NCI-H1092 (cell line): ENCODE measurements around the gene EFNA2.
"Not testable (repeated sequence)": the region's sequence is repeated elsewhere in the genome, so short reads cannot be mapped to it uniquely, and the experiment has no call there.

ENCODE experiments used
- DNase-seq: peaks from one replicate; lab custom pipeline; 2025; lab: John Stamatoyannopoulos, UW

Gene EFNA2

DNA sequence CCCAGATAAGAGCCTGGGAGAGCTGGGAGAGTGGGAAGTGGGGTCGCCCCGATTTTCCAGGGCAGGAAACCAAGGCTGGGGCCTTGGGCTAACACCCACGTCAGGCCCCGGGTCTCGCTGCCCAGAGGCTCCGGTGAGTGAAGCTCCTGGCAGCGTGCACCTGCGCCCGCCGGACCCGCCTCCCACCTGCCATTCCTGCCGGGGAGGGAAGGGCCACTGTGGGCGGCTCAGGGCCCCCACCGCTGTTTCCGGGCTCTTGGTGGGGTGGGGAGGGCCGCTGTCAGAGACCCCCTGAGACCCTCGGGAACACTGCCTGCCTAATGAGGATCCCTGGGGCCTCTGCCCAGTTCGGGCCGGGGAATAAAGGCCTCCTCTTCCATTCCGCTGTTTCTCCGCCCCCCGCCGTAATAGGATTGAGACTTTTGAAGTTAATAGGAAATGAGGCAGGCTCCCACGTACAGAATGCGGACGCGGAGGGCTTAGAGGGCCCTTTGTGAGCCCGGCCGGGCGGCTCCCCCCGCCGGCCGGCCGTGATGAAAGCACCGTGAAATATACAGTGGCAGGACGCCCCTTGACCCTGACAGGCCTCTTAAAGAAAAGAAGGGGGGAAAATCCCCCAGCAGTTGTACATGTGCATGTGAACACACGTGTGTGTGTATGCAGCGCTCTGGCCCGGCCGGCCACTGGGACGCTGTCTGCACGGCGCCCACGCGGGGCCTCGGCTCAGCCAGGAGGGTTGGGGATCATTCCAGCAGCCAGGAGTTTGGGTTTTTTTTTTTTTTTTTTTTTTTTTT is 33.2 kb downstream of the EFNA2 start:
- no peak for DNase-seq

DNA sequence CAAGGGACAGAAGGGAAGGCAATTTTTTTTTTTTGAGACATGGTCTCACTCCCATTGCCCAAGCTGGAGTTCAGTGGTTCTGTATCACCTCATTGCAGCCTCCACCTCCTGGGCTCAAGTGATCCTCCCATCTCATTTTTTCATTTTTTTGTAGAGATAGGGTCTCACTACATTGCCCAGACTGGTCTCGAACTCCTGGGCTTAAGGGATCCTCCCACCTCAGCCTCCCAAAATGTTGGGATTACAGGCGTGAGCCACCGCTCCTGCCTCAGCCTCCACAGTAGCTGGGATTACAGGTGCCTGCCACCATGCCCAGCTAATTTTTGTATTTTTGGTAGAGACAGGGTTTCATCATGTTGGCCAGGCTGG is 34.6 kb downstream of the EFNA2 start:
- DNase-seq = not testable (repeated sequence)

DNA sequence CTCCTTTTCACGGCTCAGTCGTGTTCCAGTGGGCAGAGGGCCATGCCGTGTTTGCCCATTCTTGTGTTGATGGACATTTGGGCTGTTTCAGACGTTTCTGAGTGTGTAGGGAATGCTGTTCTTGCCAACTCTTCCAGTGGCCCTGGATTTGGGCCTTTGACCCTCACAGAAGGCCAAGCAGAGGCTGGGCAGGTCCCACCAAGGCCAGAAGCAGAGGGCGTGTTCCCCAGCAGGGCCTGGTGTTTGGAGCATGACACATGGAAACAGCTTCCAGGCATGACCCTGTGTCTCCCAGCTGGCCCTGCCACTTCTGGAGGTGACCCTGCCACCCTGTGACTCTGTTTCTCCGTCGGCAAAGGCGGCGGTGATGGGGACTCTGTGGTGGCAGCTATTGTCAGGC is 35.9 kb downstream of the EFNA2 start:
- DNase-seq = no peak

DNA sequence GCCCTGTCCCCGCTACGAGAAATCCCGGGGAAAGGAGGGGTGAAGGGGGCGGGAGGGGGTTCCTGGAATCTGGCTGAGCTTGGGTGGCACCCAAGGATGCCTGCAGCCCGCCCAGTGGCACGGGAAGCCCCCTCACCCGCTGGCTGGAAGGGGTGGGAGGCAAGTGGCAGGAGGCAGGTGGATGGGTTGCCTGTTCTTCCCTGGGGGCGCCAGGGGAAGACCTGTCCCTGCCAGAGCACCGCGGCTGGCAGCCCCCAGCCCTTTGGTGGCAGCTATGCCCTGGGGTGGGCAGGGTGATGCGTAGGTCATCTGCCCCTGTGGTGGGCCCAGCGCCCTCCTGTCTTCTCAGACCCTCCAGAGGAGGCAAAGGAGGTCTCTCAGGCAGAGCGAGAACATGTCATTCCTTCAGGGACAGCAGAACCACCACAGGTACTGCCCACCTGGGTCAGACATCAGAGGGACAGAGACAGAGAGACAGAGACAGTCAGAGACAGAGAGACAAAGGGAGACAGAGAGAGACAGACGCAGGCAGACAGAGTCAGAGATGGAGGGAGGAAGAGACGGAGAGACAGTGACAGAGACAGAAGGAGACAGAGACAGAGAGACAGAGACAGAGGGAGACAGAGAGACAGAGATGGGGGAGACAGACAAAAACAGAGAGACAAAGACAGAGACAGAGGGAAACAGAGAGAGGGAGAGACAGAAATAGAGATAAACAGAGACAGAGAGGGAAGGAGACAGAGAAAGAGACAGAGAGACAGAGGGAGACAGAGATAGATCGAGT is 36.7 kb downstream of the EFNA2 start:
- no peak for DNase-seq

DNA sequence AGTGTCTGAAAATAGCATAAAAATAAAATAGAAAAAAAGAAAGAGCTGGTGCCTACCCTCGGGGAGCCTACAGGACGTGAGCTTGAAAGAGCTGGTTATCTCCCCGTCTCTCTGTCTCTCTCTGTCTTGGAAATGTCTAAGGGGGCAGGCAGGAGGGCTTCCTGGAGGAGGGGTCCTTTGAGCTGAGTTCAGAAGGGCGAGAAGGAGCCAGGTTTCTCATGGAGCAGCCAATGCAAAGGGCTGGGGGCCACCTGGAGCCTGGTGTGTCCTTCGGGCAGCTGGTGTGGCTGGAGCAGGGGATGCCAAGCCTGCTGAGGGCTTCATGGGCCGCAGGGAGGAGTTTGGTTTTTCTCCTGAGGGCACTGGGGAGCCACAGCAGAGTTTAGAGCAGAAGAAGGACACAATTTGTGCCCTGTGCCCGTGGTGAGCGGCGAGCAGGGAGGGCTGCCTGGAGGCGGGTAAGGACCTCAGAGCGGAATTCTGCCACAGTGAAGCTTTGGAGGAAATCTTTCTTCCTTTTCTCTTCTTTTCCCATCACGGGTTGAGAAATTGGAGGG is 38.7 kb downstream of the EFNA2 start:
- DNase-seq = no peak

DNA sequence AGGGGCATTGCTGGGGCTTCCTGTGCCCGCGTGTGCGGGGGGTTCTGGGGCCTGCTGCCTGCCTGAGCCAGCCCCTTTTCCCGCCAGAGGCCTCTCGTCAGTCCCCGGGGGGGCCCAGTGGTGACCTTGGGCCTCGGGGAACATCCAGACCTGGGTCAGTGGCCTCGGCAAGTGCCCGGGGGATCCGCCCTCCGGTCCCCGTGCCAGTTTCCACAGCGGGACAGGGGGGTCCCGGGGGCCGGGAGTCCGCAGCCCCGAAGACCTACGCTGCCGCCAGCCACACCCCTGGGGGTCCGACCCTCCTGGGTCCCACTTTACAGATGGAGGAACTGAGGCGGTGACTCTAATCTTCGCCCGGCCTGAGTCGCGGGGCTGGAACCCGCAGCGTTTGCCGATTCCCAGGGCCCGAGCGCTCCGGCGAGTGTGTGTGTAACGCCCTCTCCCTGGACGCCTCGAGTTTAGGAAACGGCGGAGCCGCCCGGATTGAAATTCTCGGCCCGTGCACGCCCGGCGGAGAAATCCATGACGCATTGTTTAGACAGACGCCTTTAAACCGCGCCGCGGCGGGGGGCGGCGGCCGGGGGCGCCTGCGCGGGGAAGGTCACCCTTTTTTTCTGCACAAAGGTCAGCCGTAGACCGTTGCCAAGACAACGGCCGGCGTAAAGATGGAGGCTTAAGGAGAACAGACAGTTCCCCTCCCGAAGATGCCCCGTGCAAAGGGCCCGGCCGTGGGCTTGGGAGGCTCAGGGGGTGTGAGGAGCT is 39.3 kb downstream of the EFNA2 start:
- DNase-seq = peak; percentile 31

DNA sequence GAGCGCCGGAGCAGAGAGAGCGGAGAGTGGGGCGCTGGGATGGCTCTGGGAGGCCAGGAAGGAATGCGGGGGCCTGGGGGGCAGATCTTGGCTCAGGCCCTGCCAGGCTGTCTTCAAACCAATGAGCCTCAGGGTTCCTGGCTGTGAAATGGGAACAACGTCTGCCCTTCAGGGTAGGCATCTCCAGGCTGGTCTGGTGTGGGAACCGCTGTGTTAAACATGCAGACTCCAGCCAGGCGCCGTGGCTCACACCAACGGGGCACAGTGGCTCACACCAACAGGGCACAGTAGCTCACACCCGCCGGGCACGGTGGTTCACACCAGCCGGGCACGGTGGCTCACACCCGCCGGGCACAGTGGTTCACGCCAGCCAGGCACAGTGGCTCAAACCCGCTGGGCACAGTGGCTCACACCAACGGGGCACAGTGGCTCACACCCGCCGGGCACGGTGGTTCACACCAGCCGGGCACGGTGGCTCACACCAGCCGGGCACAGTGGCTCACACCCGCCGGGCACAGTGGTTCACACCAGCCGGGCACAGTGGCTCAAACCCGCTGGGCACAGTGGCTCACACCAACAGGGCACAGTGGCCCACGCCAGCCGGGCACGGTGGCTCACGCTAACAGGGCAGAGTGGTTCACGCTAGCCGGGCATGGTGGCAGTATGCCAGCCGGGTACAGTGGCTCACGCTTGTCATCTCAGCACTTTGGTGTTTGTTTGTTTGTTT is 40.1 kb downstream of the EFNA2 start:
- no peak for DNase-seq

DNA sequence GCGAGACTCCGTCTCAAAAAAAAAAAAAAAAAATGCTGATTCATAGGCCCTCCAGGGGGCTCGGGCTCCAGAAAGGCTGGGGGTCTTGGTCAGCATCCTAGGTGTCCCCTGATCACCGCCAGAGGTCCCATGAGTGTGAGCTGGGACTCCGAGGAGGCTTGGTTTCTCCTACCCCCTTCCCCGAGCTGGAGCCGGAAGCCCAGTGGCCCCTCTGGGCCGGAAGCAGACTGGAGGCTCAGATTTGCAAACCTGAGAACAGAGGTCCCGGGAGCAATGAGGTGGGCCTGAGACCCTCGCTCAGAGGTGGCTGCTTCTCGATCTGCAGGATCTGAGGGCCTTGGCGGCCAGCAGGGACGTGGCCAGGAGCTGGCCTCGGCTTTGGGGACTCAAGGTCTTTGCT is 41.5 kb downstream of the EFNA2 start:
- no peak for DNase-seq

DNA sequence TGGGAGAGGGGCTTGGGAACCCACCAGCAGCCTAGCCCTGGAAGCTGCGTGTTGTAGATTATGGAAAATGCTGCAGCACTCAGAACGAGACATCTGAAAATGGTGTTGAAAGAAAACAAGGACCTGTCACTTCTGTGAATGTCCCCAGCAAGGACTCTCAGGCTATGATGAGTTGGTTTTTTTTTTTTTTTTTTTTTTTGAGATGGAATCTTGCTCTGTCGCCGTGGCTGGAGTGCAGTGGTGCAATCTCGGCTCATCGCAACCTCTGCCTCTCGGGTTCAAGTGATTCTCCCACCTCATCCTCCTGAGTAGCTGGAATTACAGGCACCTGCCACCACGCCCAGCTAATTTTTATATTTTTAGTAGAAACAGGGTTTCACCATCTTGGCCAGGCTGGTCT is 46.5 kb downstream of the EFNA2 start:
- DNase-seq = not testable (repeated sequence)

DNA sequence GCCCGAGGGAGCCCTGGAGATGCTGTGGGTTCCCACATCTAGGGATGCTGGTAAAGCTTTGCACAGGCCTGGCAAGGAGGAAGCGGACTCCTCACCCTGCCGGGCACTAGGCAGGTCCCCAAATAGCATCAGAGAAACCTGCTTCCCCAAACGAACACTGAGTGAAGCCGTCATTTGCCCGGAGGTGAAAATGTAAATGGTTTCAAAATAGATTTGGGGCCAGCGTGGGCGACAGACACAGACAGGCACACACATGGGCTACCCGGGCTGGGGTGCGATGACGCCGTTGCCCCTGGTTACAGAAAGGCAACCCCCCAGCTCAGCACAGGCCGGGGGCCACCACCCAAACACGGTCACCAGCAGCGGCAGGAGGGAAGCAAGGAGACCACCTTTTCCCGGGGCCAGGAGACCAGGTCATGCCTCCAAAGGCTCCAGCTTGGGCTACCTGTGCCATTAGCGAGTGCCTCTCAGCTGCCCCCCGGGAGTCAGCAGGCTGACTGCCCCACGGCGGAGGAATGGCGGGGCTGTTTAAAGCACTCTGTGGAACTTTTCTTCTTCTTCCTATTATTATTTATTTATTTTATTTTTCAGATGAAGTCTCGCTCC is 50.5 kb downstream of the EFNA2 start:
- DNase-seq = no peak

DNA sequence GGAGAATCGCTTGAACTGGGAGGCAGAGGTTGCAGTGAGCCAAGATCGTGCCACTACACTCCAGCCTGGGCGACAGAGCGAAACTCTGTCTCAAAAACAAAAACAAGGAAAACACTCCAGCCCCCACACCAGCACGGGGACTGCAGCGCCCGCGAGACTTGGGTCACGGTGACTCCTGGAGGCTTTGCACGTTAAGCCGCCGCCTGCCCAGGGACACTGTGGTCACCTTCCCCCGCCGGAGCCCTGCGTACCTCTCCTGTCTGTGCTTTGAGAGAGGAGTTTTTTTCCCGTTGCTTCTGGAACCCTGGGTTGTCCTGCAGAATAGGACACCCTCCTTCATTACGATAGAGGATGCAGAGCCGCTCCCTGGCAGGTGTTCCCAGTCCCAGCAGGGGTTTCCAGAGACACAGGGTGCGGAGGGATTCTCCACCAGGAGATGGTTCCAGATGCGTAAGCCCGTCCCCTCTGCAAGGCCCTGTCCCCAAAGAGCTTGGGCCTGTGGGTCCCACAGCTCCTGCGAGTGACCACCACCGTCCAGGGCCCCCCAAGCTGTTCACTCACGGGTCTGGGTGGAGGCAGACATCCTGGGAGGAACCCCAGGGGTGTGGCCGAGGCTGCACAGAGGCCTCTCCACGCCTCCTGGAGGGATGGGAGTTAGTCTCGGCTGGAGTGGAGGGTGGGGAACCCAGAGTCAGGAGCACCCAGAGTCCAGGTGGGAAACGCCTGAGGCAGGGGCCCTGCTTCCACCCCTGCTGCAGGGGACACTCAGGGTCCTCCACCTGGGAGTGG is 55.2 kb downstream of the EFNA2 start:
- no peak for DNase-seq

DNA sequence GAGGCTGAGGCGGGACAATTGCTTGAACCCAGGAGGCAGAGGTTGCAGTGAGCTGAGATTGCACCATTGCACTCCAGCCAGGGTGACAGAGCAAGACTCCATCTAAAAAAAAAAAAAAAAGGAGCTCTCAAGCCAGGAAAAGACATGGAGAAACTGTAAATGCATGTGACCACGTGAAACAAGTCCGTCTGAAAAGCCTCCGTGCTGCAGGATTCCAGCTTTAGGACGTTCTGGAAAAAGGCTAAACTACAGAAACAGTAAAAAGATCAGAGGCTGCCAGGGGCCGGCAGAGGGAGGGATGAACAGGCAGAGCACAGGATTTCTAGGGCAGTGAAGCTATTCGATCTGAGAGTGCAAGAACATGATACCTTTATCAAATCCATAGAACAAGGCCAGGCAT is 57.4 kb downstream of the EFNA2 start:
- DNase-seq = no peak

DNA sequence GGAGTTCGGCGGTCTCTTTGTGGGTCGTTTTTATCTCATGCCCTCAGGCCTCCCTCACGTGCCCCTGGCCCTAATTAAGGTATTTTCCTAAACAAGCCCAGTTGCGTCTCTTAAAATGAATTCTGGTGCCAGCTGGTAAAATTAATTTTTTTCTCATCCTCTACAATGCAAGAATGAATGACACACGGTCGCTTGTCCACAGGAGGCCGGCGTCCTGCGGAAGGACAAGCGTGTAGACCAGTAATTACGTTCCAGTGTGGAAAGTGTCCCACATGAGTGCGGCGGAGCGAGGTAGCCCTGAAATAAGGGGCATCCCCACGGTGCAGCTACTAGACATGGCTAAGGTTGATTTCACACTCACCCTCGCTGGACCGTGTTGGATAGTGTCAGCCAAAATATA is 63.5 kb downstream of the EFNA2 start:
- DNase-seq = no peak

DNA sequence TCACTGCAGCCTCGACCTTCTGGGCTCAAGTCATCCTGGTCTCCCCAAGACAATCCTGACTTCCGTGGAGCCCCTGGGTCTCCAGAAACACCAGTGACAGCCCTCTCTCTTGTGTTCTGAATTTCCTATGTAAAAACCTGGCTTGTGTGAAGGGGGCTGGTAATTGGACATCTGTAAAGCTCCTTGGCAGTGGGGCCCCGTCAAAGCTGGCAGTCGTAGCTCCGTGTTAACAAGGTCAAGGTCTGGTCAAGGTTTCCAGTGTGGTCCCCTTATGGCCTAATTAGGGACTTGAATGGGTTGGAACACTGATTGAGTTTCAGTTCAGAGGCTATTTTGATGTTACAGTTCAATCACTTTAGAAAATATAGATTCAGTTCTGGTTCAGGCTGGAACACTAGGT is 65.2 kb downstream of the EFNA2 start:
- DNase-seq = no peak
